HL-60 (cell line): ENCODE data around the gene UGCG.

Experiments
- GABPA ChIP-seq: IDR thresholded peaks from 2 replicates; pipeline ENCODE4 v1.6.1; 2012; ENCODE audit warnings: low read depth
- POLR2AphosphoS5 ChIP-seq: IDR thresholded peaks from 2 replicates; pipeline ENCODE4 v1.6.1; 2012; ENCODE audit warnings: low read depth

- TF ChIP-seq POLR2AphosphoS5 (no peak), GABPA (no peak)
Observed at GRCh38 chr9:111966124-111966723, 69.6 kb downstream of the UGCG start.
